DOHH2 (cell line): ENCODE data around the gene TRAPPC1.

Experiments
- H3F3A ChIP-seq: fragments of 200-600 bp; sonication (generic), shearing (Covaris generic); 2 replicates; pipeline ENCODE4 v1.6.0; 2016; ENCODE audit warnings: antibody characterized with exemption, mild to moderate bottlenecking; ENCODE audit not compliant: control insufficient read depth, insufficient read depth
- H3K27ac ChIP-seq: fragments of 200-600 bp; sonication (generic); 2 replicates; pipeline ENCODE4 v1.5.1; 2014; ENCODE audit warnings: low read depth, mild to moderate bottlenecking, low read length, moderate library complexity
- H3K27me3 ChIP-seq: fragments of 200-600 bp; sonication (generic); 2 replicates; pipeline ENCODE4 v1.6.1; 2014; ENCODE audit warnings: mild to moderate bottlenecking, low read length, mixed read lengths; ENCODE audit not compliant: control insufficient read depth
- H3K36me3 ChIP-seq: fragments of 200-600 bp; sonication (generic); 2 replicates; pipeline ENCODE4 v1.6.1; 2014; ENCODE audit warnings: mild to moderate bottlenecking, low read length, moderate library complexity, mixed read lengths; ENCODE audit not compliant: control insufficient read depth
- H3K4me1 ChIP-seq: fragments of 200-600 bp; sonication (generic); 2 replicates; pipeline ENCODE4 v1.6.1; 2014; ENCODE audit warnings: mild to moderate bottlenecking, low read length, mixed read lengths; ENCODE audit not compliant: control insufficient read depth
- H3K4me2 ChIP-seq: fragments of 200-600 bp; sonication (generic); 2 replicates; pipeline ENCODE4 v1.6.0; 2014; ENCODE audit warnings: mild to moderate bottlenecking, low read length, moderate library complexity
- H3K4me3 ChIP-seq: fragments of 200-600 bp; sonication (generic); 2 replicates; pipeline ENCODE4 v1.5.1; 2014; ENCODE audit warnings: mild to moderate bottlenecking, low read length, mixed read lengths
- H3K79me2 ChIP-seq: fragments of 200-600 bp; sonication (generic); 2 replicates; pipeline ENCODE4 v1.6.1; 2014; ENCODE audit warnings: mild to moderate bottlenecking, low read length, mixed read lengths; ENCODE audit not compliant: control insufficient read depth
- H3K9me2 ChIP-seq: fragments of 200-600 bp; sonication (generic); replicated peaks from 2 replicates; pipeline ENCODE4 v1.6.1; 2014; ENCODE audit warnings: mild to moderate bottlenecking, low read length, mixed read lengths; ENCODE audit not compliant: control insufficient read depth
- H3K9me3 ChIP-seq: fragments of 200-600 bp; sonication (generic); 2 replicates; pipeline ENCODE4 v1.6.1; 2014; ENCODE audit warnings: antibody characterized with exemption, low read length, mixed read lengths; ENCODE audit not compliant: control insufficient read depth, insufficient read depth
- H4K20me1 ChIP-seq: fragments of 200-600 bp; sonication (generic); 2 replicates; pipeline ENCODE4 v1.6.0; 2014; ENCODE audit warnings: low read depth, mild to moderate bottlenecking, antibody characterized with exemption, low read length, moderate library complexity; ENCODE audit not compliant: control insufficient read depth, insufficient read depth
- CTCF ChIP-seq: fragments of 200-600 bp; sonication (generic); IDR thresholded peaks from one replicate; pipeline ENCODE4 v1.5.1; 2014; ENCODE audit warnings: antibody characterized with exemption, mild to moderate bottlenecking, low read depth, low read length; ENCODE audit not compliant: poor library complexity, severe bottlenecking
- EZH2phosphoT487 ChIP-seq: fragments of 200-600 bp; sonication (generic); IDR thresholded peaks from 2 replicates; pipeline ENCODE4 v1.6.1; 2017; ENCODE audit warnings: borderline replicate concordance, mild to moderate bottlenecking, antibody characterized with exemption, low read length, moderate library complexity, mixed read lengths

Gene TRAPPC1

GRCh38 chr17:7946441-7946840, 14.7 kb upstream of the TRAPPC1 start:
- Histone ChIP-seq H4K20me1 (no peaks in the 10 kb centered on the region), H3K27me3 (no peaks in the 10 kb centered on the region), H3K4me1 (peaks cover 19% of the 10 kb centered on the region), H3K9me2 (no peaks in the 10 kb centered on the region), H3K27ac (no peak overlapping the region), H3F3A (no peaks in the 10 kb centered on the region), H3K9me3 (no peaks in the 10 kb centered on the region), H3K79me2 (no peaks in the 10 kb centered on the region), H3K4me2 (no peak overlapping the region), H3K36me3 (peaks cover 69% of the 10 kb centered on the region), H3K4me3 (no peak overlapping the region)
- TF ChIP-seq EZH2phosphoT487 (no peak), CTCF (no peak)

- H3K27ac ChIP-seq = no peak overlapping the region
- peaks cover 19% of the 10 kb centered on the region for H3K4me1 ChIP-seq
- no peaks in the 10 kb centered on the region for H3K9me3 ChIP-seq
- no peaks in the 10 kb centered on the region for H3K27me3 ChIP-seq
- H3K4me2 ChIP-seq = no peak overlapping the region
- no peaks in the 10 kb centered on the region for H3F3A ChIP-seq
- no peaks in the 10 kb centered on the region for H3K9me2 ChIP-seq
- H3K4me3 ChIP-seq = no peak overlapping the region
- no peak for TF ChIP-seq CTCF
- TF ChIP-seq EZH2phosphoT487 = no peak
- H3K36me3 ChIP-seq = peaks cover 76% of the 10 kb centered on the region
- H3K79me2 ChIP-seq = no peaks in the 10 kb centered on the region
- H4K20me1 ChIP-seq = no peaks in the 10 kb centered on the region
These were observed 13.9 kb upstream of the TRAPPC1 start for GRCh38 chr17:7945651-7946050.

GRCh38 chr17:7944326-7944725, 12.6 kb upstream of the TRAPPC1 start:
- Histone ChIP-seq H3K9me3 (no peaks in the 10 kb centered on the region), H3K36me3 (peaks cover 80% of the 10 kb centered on the region), H3K4me3 (no peak overlapping the region), H4K20me1 (no peaks in the 10 kb centered on the region), H3K27me3 (no peaks in the 10 kb centered on the region), H3K9me2 (no peaks in the 10 kb centered on the region), H3K79me2 (no peaks in the 10 kb centered on the region), H3K4me2 (no peak overlapping the region), H3K4me1 (peaks cover 19% of the 10 kb centered on the region), H3F3A (no peaks in the 10 kb centered on the region), H3K27ac (peak overlapping the region; percentile 30; the same call in 1 of the 2 replicates)
- TF ChIP-seq EZH2phosphoT487 (no peak), CTCF (no peak)

- Histone ChIP-seq H3K4me3 (no peak overlapping the region), H3K36me3 (peaks cover 74% of the 10 kb centered on the region), H3K9me2 (no peaks in the 10 kb centered on the region), H3K9me3 (no peaks in the 10 kb centered on the region), H3F3A (no peaks in the 10 kb centered on the region), H3K27ac (no peak overlapping the region), H3K4me1 (peaks cover 19% of the 10 kb centered on the region), H3K4me2 (no peak overlapping the region), H3K79me2 (no peaks in the 10 kb centered on the region), H4K20me1 (no peaks in the 10 kb centered on the region), H3K27me3 (no peaks in the 10 kb centered on the region)
- TF ChIP-seq CTCF (no peak), EZH2phosphoT487 (no peak)
These were observed 11.5 kb upstream of the TRAPPC1 start for GRCh38 chr17:7943291-7943690.
